Mononuclear cell (primary cell): ENCODE results near the gene ZNF22. TPM values are rescaled to one million over a fixed set of nuclear protein-coding genes. Genes with fewer than 3 reads are reported as not detected.
"Not testable (repeated sequence)": the region's sequence is repeated elsewhere in the genome, so short reads cannot be mapped to it uniquely, and the experiment has no call there.

ENCODE experiments used
- H3K27me3 ChIP-seq: 2 replicates; pipeline ENCODE4 v1.6.0; 2011; ENCODE audit warnings: low read length, control low read depth; ENCODE audit not compliant: insufficient read depth
- H3K4me1 ChIP-seq: 2 replicates; pipeline ENCODE4 v1.5.1; 2011; ENCODE audit warnings: mild to moderate bottlenecking, low read length, control low read depth; ENCODE audit not compliant: insufficient read depth
- H3K4me3 ChIP-seq: 2 replicates; pipeline ENCODE4 v1.5.1; 2011; ENCODE audit warnings: mild to moderate bottlenecking, low read length, moderate library complexity
- H3K9me3 ChIP-seq: 2 replicates; pipeline ENCODE4 v1.5.1; 2011; ENCODE audit warnings: low read depth, mild to moderate bottlenecking, control low read depth, low read length
- total RNA-seq: library from RNA; depleted of rRNA; stranded (reverse); fragments of >200 nt; gene quantifications from one replicate; pipeline ENCODE4 v1.2.3, GENCODE V29; 2012

ZNF22 gene
- total RNA-seq, 1 donor: 24.9 TPM

GRCh38 chr10:45001381-45002148 lies 842 bp downstream of the ZNF22 start:
- Histone ChIP-seq H3K9me3 (no peaks in the 10 kb centered on the region), H3K4me1 (peaks cover 22% of the 10 kb centered on the region), H3K4me3 (peak overlapping the region; percentile 53), H3K27me3 (no peaks in the 10 kb centered on the region)

DNA sequence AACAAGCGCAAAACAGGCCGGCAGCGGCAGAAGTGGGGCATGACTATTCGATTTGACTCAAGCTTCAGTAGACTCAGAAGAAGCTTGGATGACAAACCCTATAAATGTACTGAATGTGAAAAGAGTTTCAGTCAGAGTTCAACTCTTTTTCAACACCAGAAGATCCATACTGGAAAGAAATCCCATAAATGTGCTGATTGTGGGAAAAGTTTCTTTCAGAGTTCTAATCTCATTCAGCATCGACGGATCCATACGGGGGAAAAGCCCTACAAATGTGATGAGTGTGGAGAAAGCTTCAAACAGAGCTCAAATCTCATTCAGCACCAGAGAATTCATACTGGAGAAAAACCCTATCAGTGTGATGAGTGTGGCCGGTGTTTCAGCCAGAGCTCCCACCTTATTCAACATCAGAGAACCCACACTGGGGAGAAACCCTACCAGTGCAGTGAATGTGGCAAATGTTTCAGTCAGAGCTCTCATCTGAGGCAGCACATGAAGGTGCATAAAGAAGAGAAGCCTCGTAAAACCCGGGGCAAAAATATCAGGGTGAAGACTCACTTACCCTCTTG lies 2.8 kb downstream of the ZNF22 start:
- H3K27me3 ChIP-seq: no peaks in the 10 kb centered on the region
- no peaks in the 10 kb centered on the region for H3K9me3 ChIP-seq
- H3K4me3 ChIP-seq: no peak overlapping the region
- peaks cover 20% of the 10 kb centered on the region for H3K4me1 ChIP-seq

DNA sequence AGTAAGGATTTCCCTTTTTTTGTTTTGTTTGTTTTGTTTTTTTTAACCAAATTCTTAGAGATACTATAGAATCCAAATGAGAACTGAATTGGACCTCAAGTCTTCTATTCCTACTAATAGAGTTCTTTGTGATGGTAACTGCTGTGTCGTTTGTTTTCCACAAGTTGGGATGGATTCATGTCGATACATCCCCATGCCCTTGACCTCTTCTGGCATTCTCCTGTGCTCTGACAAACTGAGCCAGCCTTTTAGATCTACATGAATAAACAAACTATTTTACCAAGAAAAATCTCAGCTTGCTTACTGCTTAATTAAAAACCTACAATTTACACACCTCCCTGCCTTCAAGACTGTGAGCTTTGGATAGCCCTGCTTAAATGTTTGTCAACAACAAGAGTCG lies 3.9 kb downstream of the ZNF22 start:
- no peaks in the 10 kb centered on the region for H3K27me3 ChIP-seq
- no peak overlapping the region for H3K4me3 ChIP-seq
- peaks cover 20% of the 10 kb centered on the region for H3K4me1 ChIP-seq

GRCh38 chr10:45005284-45005683 lies 4.6 kb downstream of the ZNF22 start:
- Histone ChIP-seq H3K9me3 (no peaks in the 10 kb centered on the region), H3K4me3 (no peak overlapping the region), H3K27me3 (no peaks in the 10 kb centered on the region), H3K4me1 (peaks cover 15% of the 10 kb centered on the region)

More for the DNA sequence above, 3.9 kb downstream of the ZNF22 start:
- H3K9me3 ChIP-seq: no peaks in the 10 kb centered on the region

- Histone ChIP-seq H3K9me3 (no peaks in the 10 kb centered on the region), H3K4me1 (peaks cover 9% of the 10 kb centered on the region), H3K4me3 (no peak overlapping the region), H3K27me3 (no peaks in the 10 kb centered on the region)
Measured at GRCh38 chr10:45006276-45007030, 5.7 kb downstream of the ZNF22 start.

- Histone ChIP-seq H3K4me1 (peaks cover 7% of the 10 kb centered on the region), H3K27me3 (no peaks in the 10 kb centered on the region), H3K4me3 (no peak overlapping the region), H3K9me3 (no peaks in the 10 kb centered on the region)
Measured at GRCh38 chr10:45008524-45009161, 7.9 kb downstream of the ZNF22 start.

GRCh38 chr10:45014557-45014956 lies 13.8 kb downstream of the ZNF22 start:
- H3K27me3 ChIP-seq: not testable (repeated sequence)

GRCh38 chr10:45015590-45015989 lies 14.9 kb downstream of the ZNF22 start:
- Histone ChIP-seq H3K27me3 (no peaks in the 10 kb centered on the region), H3K4me1 (no peaks in the 10 kb centered on the region), H3K4me3 (no peak overlapping the region), H3K9me3 (no peaks in the 10 kb centered on the region)

More at GRCh38 chr10:45014557-45014956, 13.8 kb downstream of the ZNF22 start:
- not testable (repeated sequence) for H3K9me3 ChIP-seq, H3K4me3 ChIP-seq, H3K4me1 ChIP-seq

DNA sequence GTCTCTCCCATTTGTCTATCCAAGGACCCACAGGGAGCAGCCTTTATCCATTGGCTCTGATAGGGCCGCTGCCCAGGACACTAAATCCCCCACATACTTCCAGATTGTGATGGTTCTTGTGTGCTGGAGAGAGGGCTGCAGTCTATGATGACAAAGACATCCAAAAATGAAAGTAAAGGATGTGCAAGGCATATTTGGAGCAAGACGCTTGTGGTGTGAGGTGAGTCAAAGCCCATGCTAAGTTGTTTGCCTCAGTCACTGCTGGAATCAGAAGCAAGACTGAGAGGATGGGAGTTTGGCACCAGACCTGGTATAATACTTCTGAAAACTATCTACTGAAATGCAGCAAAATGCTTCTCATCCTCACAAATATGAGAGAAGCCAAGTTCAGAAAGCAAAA lies 22.7 kb downstream of the ZNF22 start:
- no peaks in the 10 kb centered on the region for H3K27me3 ChIP-seq
- no peak overlapping the region for H3K4me3 ChIP-seq
- no peaks in the 10 kb centered on the region for H3K4me1 ChIP-seq
- peaks cover 4% of the 10 kb centered on the region for H3K9me3 ChIP-seq

DNA sequence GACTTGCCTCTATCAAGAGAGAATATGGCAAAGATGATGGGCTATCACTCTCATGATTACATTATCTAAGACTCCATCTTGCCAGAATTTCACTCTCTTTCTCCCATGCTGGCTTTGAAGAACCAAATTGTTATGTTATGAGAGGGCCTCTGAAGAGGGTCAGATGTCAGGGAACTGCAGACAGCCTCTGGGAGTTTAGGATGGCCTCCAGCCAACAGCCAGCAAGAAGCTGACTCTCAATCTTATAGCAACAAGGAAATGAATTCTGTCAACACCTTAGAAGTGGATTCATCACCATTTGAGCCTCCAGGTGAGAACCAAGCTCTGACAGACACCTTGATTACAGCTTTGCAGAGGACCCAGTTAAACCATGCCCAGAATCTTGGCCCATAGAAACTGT lies 33.6 kb downstream of the ZNF22 start:
- Histone ChIP-seq H3K4me3 (no peak overlapping the region), H3K9me3 (peaks cover 9% of the 10 kb centered on the region), H3K27me3 (no peaks in the 10 kb centered on the region), H3K4me1 (no peaks in the 10 kb centered on the region)

DNA sequence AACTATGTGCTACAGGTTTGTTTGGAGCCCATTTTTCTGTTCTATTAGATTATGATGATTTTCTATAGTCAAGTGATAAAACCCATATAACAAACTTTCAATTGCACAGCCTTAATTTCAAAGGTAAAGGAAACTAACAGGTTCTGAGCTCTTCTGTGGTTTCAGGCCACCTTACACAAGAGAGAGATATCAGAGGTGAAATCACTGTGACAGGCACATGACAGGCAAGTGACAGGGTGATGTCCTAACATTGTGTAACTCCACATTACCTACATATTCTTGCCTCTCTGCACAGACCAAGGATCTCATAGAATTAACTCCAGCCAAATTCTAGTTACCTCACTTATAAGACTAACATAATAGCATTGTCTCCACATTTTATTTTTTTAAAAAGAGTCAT lies 35.0 kb downstream of the ZNF22 start:
- no peaks in the 10 kb centered on the region for H3K4me1 ChIP-seq
- no peaks in the 10 kb centered on the region for H3K27me3 ChIP-seq
- no peaks in the 10 kb centered on the region for H3K9me3 ChIP-seq
- no peak overlapping the region for H3K4me3 ChIP-seq

DNA sequence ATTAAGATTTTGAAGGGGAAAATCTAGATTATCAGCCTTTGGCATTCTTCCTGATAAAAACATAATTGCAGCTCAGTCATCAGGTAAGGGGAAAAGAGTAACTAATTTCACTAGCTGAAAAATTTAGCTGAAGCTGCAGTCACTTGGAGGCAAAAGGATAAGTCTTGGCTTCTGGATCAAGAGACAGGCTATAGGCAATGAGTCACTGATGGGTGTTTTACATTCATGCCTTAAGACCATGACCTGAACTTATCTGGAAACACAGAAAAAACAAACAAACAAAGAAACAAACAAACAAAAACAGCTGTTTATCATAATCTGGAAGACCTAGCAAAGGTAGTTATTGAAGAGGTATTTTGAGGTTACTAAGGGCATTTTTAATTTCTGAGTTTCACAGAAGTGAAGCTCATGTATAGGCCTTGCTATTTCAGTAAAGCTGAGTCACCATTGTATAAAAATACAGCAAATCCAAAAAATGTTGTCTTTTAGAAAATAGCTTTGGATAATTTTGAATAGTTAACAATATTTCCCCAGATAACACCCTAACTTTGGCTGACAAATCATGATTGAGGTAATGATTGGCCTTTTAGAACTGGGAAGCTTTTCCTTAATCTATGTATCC lies 40.3 kb downstream of the ZNF22 start:
- no peaks in the 10 kb centered on the region for H3K9me3 ChIP-seq
- no peak overlapping the region for H3K4me3 ChIP-seq
- no peaks in the 10 kb centered on the region for H3K4me1 ChIP-seq
- no peaks in the 10 kb centered on the region for H3K27me3 ChIP-seq

GRCh38 chr10:45044290-45044689 lies 43.6 kb downstream of the ZNF22 start:
- no peaks in the 10 kb centered on the region for H3K4me1 ChIP-seq
- no peak overlapping the region for H3K4me3 ChIP-seq
- H3K27me3 ChIP-seq: no peaks in the 10 kb centered on the region
- no peaks in the 10 kb centered on the region for H3K9me3 ChIP-seq

- H3K9me3 ChIP-seq: no peaks in the 10 kb centered on the region
- no peak overlapping the region for H3K4me3 ChIP-seq
- H3K4me1 ChIP-seq: no peaks in the 10 kb centered on the region
- no peaks in the 10 kb centered on the region for H3K27me3 ChIP-seq
Measured at GRCh38 chr10:45050551-45051235, 50.0 kb downstream of the ZNF22 start.
